ENCODE results near the gene ITPRIP. TPM values are rescaled to one million over a fixed set of nuclear protein-coding genes. Genes with fewer than 3 reads are reported as not detected.

The ITPRIP gene
- total RNA-seq, 1 experiment from 2014 or later: 22.5 TPM

- no peak overlapping the region for H3T11ph ChIP-seq (ENCODE audit: low read length)
- H3K4me3 Mint-ChIP-seq: peak overlapping the region; percentile 92 to 95
- no peaks in the 10 kb centered on the region for H3K27me3 ChIP-seq (ENCODE audit: insufficient read depth, low read length)
- peak overlapping the region; percentile 78 for H3K4me2 ChIP-seq (ENCODE audit: insufficient read depth, insufficient read length, low read length)
- no peaks in the 10 kb centered on the region for H3K9me3 ChIP-seq (ENCODE audit: control insufficient read depth, low read depth, low read length)
- H2BK5ac ChIP-seq (ENCODE audit: insufficient read length, low read length): no peak overlapping the region
- H3K27me3 Mint-ChIP-seq (ENCODE audit: low read depth): peaks cover 3% of the 10 kb centered on the region; the same call in 1 of the 2 replicates
- H3K36me3 Mint-ChIP-seq (ENCODE audit: insufficient read depth in 1 of 3, low read depth in 3 of 3): peaks cover 2 to 5% (median 3%) of the 10 kb centered on the region in 3 experiments; a peak in 3 of 7 replicates
- H3K23ac ChIP-seq (ENCODE audit: insufficient read length, low read depth, low read length): no peak overlapping the region
- DNase-seq: peak; percentile 58
- H3K9me3 Mint-ChIP-seq: no peaks in the 10 kb centered on the region
- H3K9ac ChIP-seq (ENCODE audit: extremely low read depth, insufficient read length, low read length): peak overlapping the region; percentile 90
- H3K14ac ChIP-seq (ENCODE audit: insufficient read depth, low read length): peak overlapping the region; percentile 45; the same call in 1 of the 2 replicates
- TF ChIP-seq, protein P1, sequence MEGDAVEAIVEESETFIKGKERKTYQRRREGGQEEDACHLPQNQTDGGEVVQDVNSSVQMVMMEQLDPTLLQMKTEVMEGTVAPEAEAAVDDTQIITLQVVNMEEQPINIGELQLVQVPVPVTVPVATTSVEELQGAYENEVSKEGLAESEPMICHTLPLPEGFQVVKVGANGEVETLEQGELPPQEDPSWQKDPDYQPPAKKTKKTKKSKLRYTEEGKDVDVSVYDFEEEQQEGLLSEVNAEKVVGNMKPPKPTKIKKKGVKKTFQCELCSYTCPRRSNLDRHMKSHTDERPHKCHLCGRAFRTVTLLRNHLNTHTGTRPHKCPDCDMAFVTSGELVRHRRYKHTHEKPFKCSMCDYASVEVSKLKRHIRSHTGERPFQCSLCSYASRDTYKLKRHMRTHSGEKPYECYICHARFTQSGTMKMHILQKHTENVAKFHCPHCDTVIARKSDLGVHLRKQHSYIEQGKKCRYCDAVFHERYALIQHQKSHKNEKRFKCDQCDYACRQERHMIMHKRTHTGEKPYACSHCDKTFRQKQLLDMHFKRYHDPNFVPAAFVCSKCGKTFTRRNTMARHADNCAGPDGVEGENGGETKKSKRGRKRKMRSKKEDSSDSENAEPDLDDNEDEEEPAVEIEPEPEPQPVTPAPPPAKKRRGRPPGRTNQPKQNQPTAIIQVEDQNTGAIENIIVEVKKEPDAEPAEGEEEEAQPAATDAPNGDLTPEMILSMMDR (conservative IDR thresholded peaks at IDR 0.05): no peak
- peaks cover 12% of the 10 kb centered on the region; the same call in 1 of the 2 replicates for H3K4me1 ChIP-seq (ENCODE audit: insufficient read depth, low read length)
- H2AK5ac ChIP-seq (ENCODE audit: insufficient read length, low read length): no peak overlapping the region
- no peak overlapping the region for H2BK20ac ChIP-seq (ENCODE audit: low read depth, low read length, poor library complexity, severe bottlenecking)
- H4K8ac ChIP-seq (replicated peaks; ENCODE audit: insufficient read length, low read depth, low read length): no peak overlapping the region
- no peak overlapping the region for H2AFZ ChIP-seq (ENCODE audit: low read length)
- no peak overlapping the region for H2BK120ac ChIP-seq (ENCODE audit: low read depth, low read length, poor library complexity, severe bottlenecking)
- no peak overlapping the region for H3K56ac ChIP-seq (ENCODE audit: insufficient read length, low read depth, low read length)
- peaks cover 3% of the 10 kb centered on the region for H4K20me1 ChIP-seq (ENCODE audit: control insufficient read depth, insufficient read depth, insufficient read length)
- WGBS (ENCODE audit: extremely low coverage, insufficient read length, low lambda C conversion rate): no CpG with 5 or more reads among the region's 23 CpGs
- H3K27ac Mint-ChIP-seq: peak overlapping the region in 1 of 3 experiments; percentile 99; a peak in 1 of 7 replicates
- peak overlapping the region; percentile 100 for H3K18ac ChIP-seq (ENCODE audit: insufficient read length, low read depth, low read length)
- no peak overlapping the region for H2BK12ac ChIP-seq (ENCODE audit: insufficient read length, low read depth, low read length)
- no peak overlapping the region for H4K91ac ChIP-seq (ENCODE audit: insufficient read length, low read depth, low read length)
- H3K23me2 ChIP-seq (ENCODE audit: insufficient read length, low read depth, low read length, poor library complexity, severe bottlenecking): peaks cover 12% of the 10 kb centered on the region
- peaks cover 17% of the 10 kb centered on the region; the same call in 1 of the 2 replicates for H3K79me2 ChIP-seq (ENCODE audit: insufficient read depth, low read length)
- H3K79me1 ChIP-seq (ENCODE audit: insufficient read depth, low read depth, low read length, poor library complexity, severe bottlenecking): no peaks in the 10 kb centered on the region
- H4K5ac ChIP-seq (ENCODE audit: insufficient read length, low read depth, low read length): no peak overlapping the region
- no peak overlapping the region; the same call in 1 of the 2 replicates for H3K4ac ChIP-seq (ENCODE audit: low read depth, low read length)
- H2BK15ac ChIP-seq (ENCODE audit: low read depth, low read length): no peak overlapping the region
- no peak overlapping the region for H3K27ac ChIP-seq (ENCODE audit: insufficient read length, low read depth, low read length)
- peaks cover 51 to 56% of the 10 kb centered on the region in 2 experiments for H3K4me1 Mint-ChIP-seq
These were observed 712 bp downstream of the ITPRIP start for GRCh38 chr10:104337521-104337984.
